B cell (primary cell): ENCODE measurements around the gene CFAP61. TPM values are rescaled to one million over a fixed set of nuclear protein-coding genes. Genes with fewer than 3 reads are reported as not detected.

ENCODE experiments used
- ATAC-seq: fragments of 200-7000 bp; cut with Tn5 transposase; one replicate; pipeline ENCODE4 v1.10.0; 2021; ENCODE audit warnings: low read depth, mild to moderate bottlenecking, moderate number of reproducible peaks, moderate library complexity
- CTCF ChIA-PET: fragments of 350-600 bp; sonication (Branson Sonifier 250); formaldehyde crosslinking; loops from one replicate; lab custom pipeline; 2021; ENCODE audit warnings: antibody characterized with exemption, inconsistent platforms; lab: Charles Lee
- POLR2A ChIA-PET: fragments of 350-600 bp; sonication (Branson Sonifier 250); formaldehyde crosslinking; loops from one replicate; lab custom pipeline; 2021; ENCODE audit warnings: antibody characterized with exemption; lab: Charles Lee
- DNase-seq: peaks from one replicate; pipeline ENCODE4 v3.0.0; 2013
- H2AFZ ChIP-seq: 2 replicates; pipeline ENCODE4 v1.6.1; 2012; ENCODE audit warnings: mild to moderate bottlenecking, low read depth, low read length; ENCODE audit not compliant: insufficient read depth, poor library complexity, severe bottlenecking
- H3K27ac ChIP-seq, 2 donors: 1 replicate in 1 of 2; 2 replicates in 1 of 2; pipeline ENCODE4 v1.5.1; 2012 to 2013; ENCODE audit warnings: low read length in 2 of 2, mild to moderate bottlenecking in 2 of 2, moderate library complexity in 1 of 2
- H3K27me3 ChIP-seq, 4 experiments: fragments of 200-600 bp in 1 of 4; sonication (generic) in 1 of 4; replicated peaks in 1 of 4; 1 replicate in 2 of 4; 2 replicates in 2 of 4; pipeline versions ENCODE4 v1.6.1 to v1.7.0; 2013 to 2016; ENCODE audit warnings: low read length in 3 of 4, mild to moderate bottlenecking in 2 of 4, mixed read lengths in 1 of 4, moderate library complexity in 1 of 4; ENCODE audit not compliant: insufficient read depth in 4 of 4, control insufficient read depth in 3 of 4; ENCODE audit errors: control extremely low read depth in 1 of 4
- H3K36me3 ChIP-seq, 2 experiments: replicated peaks in 1 of 2; 1 replicate in 1 of 2; 2 replicates in 1 of 2; pipeline versions ENCODE4 v1.6.1 to v1.7.1; 2013; ENCODE audit warnings: low read length in 1 of 2; ENCODE audit not compliant: insufficient read depth in 2 of 2, control insufficient read depth in 1 of 2; ENCODE audit errors: control extremely low read depth in 1 of 2, extremely low read depth in 1 of 2
- H3K4me1 ChIP-seq, 2 donors: fragments of 200-600 bp in 1 of 2; sonication (generic) in 1 of 2; 1 replicate in 1 of 2; 2 replicates in 1 of 2; pipeline versions ENCODE4 v1.5.1 to v1.6.1; 2013 to 2017; ENCODE audit warnings: low read length in 2 of 2; ENCODE audit not compliant: control insufficient read depth in 2 of 2, insufficient read depth in 2 of 2
- H3K4me2 ChIP-seq: replicated peaks from 2 replicates; pipeline ENCODE3; 2012; ENCODE audit warnings: mild to moderate bottlenecking, low read depth, low read length; ENCODE audit not compliant: poor library complexity, severe bottlenecking
- H3K4me3 ChIP-seq, 5 experiments: fragments of 200-600 bp in 1 of 5; sonication (generic) in 1 of 5; 1 replicate in 3 of 5; 2 replicates in 2 of 5; pipeline versions ENCODE4 v1.5.1 to v1.7.0; 2011 to 2016; ENCODE audit warnings: low read length in 4 of 5, mild to moderate bottlenecking in 4 of 5, low read depth in 2 of 5, control low read depth in 1 of 5, moderate library complexity in 1 of 5; ENCODE audit not compliant: insufficient read depth in 1 of 5; ENCODE audit errors: control extremely low read depth in 1 of 5, extremely low read depth in 1 of 5
- H3K79me2 ChIP-seq: fragments of 200-600 bp; sonication (generic); one replicate; pipeline ENCODE4 v1.6.0; 2016; ENCODE audit warnings: low read length; ENCODE audit not compliant: control insufficient read depth, insufficient read depth
- H3K9ac ChIP-seq: fragments of 200-600 bp; sonication (generic); 2 replicates; pipeline ENCODE4 v1.6.1; 2017; ENCODE audit warnings: mild to moderate bottlenecking, low read length, moderate library complexity
- H3K9me3 ChIP-seq, 3 donors: one replicate each; pipeline versions ENCODE4 v1.6.1 to v1.7.1; 2013; ENCODE audit warnings: low read length in 2 of 3; ENCODE audit not compliant: control insufficient read depth in 2 of 3, insufficient read depth in 1 of 3; ENCODE audit errors: control extremely low read depth in 1 of 3
- H4K20me1 ChIP-seq: 2 replicates; pipeline ENCODE4 v1.6.0; 2012; ENCODE audit warnings: mild to moderate bottlenecking, low read length; ENCODE audit not compliant: insufficient read depth, control insufficient read depth, poor library complexity, severe bottlenecking
- H3K27ac Mint-ChIP-seq: one replicate; pipeline ENCODE4 v1.8.0; 2021; ENCODE audit warnings: mixed read lengths
- H3K27me3 Mint-ChIP-seq: one replicate; pipeline ENCODE4 v1.8.0; 2021; ENCODE audit warnings: mixed read lengths
- H3K4me1 Mint-ChIP-seq: one replicate; pipeline ENCODE4 v1.8.0; 2021; ENCODE audit warnings: mixed read lengths
- H3K4me3 Mint-ChIP-seq: one replicate; pipeline ENCODE4 v1.8.0; 2021; ENCODE audit warnings: mixed read lengths
- H3K9me3 Mint-ChIP-seq: one replicate; pipeline ENCODE4 v1.8.0; 2022; ENCODE audit warnings: mixed read lengths; ENCODE audit not compliant: insufficient read depth
- CTCF ChIP-seq: fragments of 200-600 bp; IDR thresholded peaks from one replicate; pipeline ENCODE4 v1.8.0; 2022; ENCODE audit warnings: antibody characterized with exemption, mild to moderate bottlenecking
- EZH2 ChIP-seq: IDR thresholded peaks from 2 replicates; pipeline ENCODE4 v1.6.1; 2012; ENCODE audit warnings: borderline replicate concordance, low read depth, mild to moderate bottlenecking, moderate library complexity, low read length; ENCODE audit not compliant: insufficient read depth, poor library complexity, severe bottlenecking
- WGBS: methylation state at CpG from one replicate; pipeline ENCODE4 v1.1.5; 2013; ENCODE audit warnings: missing lambda C conversion rate; ENCODE audit not compliant: insufficient coverage; 5-methylcytosine and 5-hydroxymethylcytosine counted together
- intact Hi-C: fragments of 100-400 bp; cut with micrococcal nuclease; formaldehyde crosslinking; loops from one replicate; pipeline ENCODE4 v1.10.0; 2022
- polyA plus RNA-seq: library from polyadenylated mRNA; depleted of rRNA; stranded (reverse); fragments of >200 nt; gene quantifications from 2 replicates; pipeline ENCODE4 v1.2.3, GENCODE V29; 2012
- total RNA-seq, 2 donors: library from RNA; stranded (reverse); fragments of 120-200 nt in 1 of 2; gene quantifications; 1 replicate in 1 of 2; 2 replicates in 1 of 2; pipeline versions ENCODE4 v1.2.3 to v1.2.4, GENCODE V29; 2013 to 2022

Gene CFAP61
- total and polyA plus RNA-seq, 2 donors (not counting 1 experiment from before 2014, with no cell fraction given) = not detected

GRCh38 chr20:20167698-20168097, 115.4 kb downstream of the CFAP61 start:
- Histone ChIP-seq H3K27me3 (no peaks in the 10 kb centered on the region), H3K27ac (no peak overlapping the region), H3K9ac (no peak overlapping the region), H3K4me2 (no peak overlapping the region), H3K79me2 (no peaks in the 10 kb centered on the region), H3K36me3 (no peaks in the 10 kb centered on the region), H3K4me3 (no peak overlapping the region), H3K4me1 (no peaks in the 10 kb centered on the region), H2AFZ (no peak overlapping the region), H4K20me1 (no peaks in the 10 kb centered on the region), H3K9me3 (peaks cover 0 to 3% (median 0%) of the 10 kb centered on the region in 3 donors)
- Mint-ChIP-seq H3K27ac (no peak overlapping the region), H3K27me3 (peaks cover 5% of the 10 kb centered on the region), H3K4me3 (no peak overlapping the region), H3K9me3 (peaks cover 4% of the 10 kb centered on the region), H3K4me1 (no peaks in the 10 kb centered on the region)
- CTCF ChIA-PET = no interaction called here
- intact Hi-C loops = no loop called here
- 92% methylated on average over 3 of the region's 3 CpGs for WGBS
- POLR2A ChIA-PET = no interaction called here
- ATAC-seq = no peak
- no peak for DNase-seq
- TF ChIP-seq CTCF (no peak), EZH2 (no peak)

GRCh38 chr20:20173254-20173653, 120.9 kb downstream of the CFAP61 start:
- Histone ChIP-seq H3K79me2 (no peaks in the 10 kb centered on the region), H3K27me3 (no peaks in the 10 kb centered on the region), H2AFZ (no peak overlapping the region), H3K4me2 (no peak overlapping the region), H3K27ac (no peak overlapping the region), H3K4me3 (no peak overlapping the region), H3K9ac (no peak overlapping the region), H3K36me3 (no peaks in the 10 kb centered on the region), H4K20me1 (no peaks in the 10 kb centered on the region), H3K4me1 (no peaks in the 10 kb centered on the region), H3K9me3 (peaks cover 0 to 9% (median 0%) of the 10 kb centered on the region in 3 donors)
- no peak for TF ChIP-seq CTCF
- no peak for TF ChIP-seq EZH2
- peaks cover 4% of the 10 kb centered on the region for H3K9me3 Mint-ChIP-seq
- no peak overlapping the region for H3K27ac Mint-ChIP-seq
- DNase-seq = no peak
- no peaks in the 10 kb centered on the region for H3K4me1 Mint-ChIP-seq
- CTCF ChIA-PET = no interaction called here
- POLR2A ChIA-PET = no interaction called here
- intact Hi-C loops = no loop called here
- peaks cover 27% of the 10 kb centered on the region for H3K27me3 Mint-ChIP-seq
- no peak overlapping the region for H3K4me3 Mint-ChIP-seq
- WGBS = no CpG with 5 or more reads among the region's 1 CpG
- ATAC-seq = no peak
